Measurements from ENCODE around the gene VAV2. TPM values are rescaled to one million over a fixed set of nuclear protein-coding genes. Genes with fewer than 3 reads are reported as not detected.

The VAV2 gene
- total RNA-seq, 2 donors from 2014 or later, result 3.5 to 5.5 TPM

GRCh38 chr9:133740911-133741310 is 251.2 kb downstream of the VAV2 start:
- DNase-seq (no peak), ATAC-seq (no peak)
- H3K36me3 Mint-ChIP-seq (ENCODE audit: low read depth), result no peaks in the 10 kb centered on the region
- H3K4me1 Mint-ChIP-seq, result peaks cover 3% of the 10 kb centered on the region
- no peak overlapping the region for H3K4me3 Mint-ChIP-seq
- H3K27me3 Mint-ChIP-seq, result peaks cover 26% of the 10 kb centered on the region
- no peaks in the 10 kb centered on the region for H3K9me3 ChIP-seq (ENCODE audit: control insufficient read depth, low read length, poor library complexity, severe bottlenecking)
- no peak overlapping the region for H3K27ac Mint-ChIP-seq

- H3K27ac Mint-ChIP-seq, result no peak overlapping the region
- peaks cover 3% of the 10 kb centered on the region for H3K4me1 Mint-ChIP-seq
- H3K27me3 Mint-ChIP-seq, result peaks cover 21% of the 10 kb centered on the region
- H3K36me3 Mint-ChIP-seq (ENCODE audit: low read depth), result no peaks in the 10 kb centered on the region
- DNase-seq, result no peak
- no peaks in the 10 kb centered on the region for H3K9me3 ChIP-seq (ENCODE audit: control insufficient read depth, low read length, poor library complexity, severe bottlenecking)
- no peak overlapping the region for H3K4me3 Mint-ChIP-seq
- no peak for ATAC-seq
Measured at GRCh38 chr9:133739408-133740280, 252.5 kb downstream of the VAV2 start.

- no peaks in the 10 kb centered on the region for H3K36me3 Mint-ChIP-seq (ENCODE audit: low read depth)
- H3K4me3 Mint-ChIP-seq, result peak overlapping the region; percentile 63
- H3K27me3 Mint-ChIP-seq, result peaks cover 13% of the 10 kb centered on the region
- H3K9me3 ChIP-seq (ENCODE audit: control insufficient read depth, low read length, poor library complexity, severe bottlenecking), result no peaks in the 10 kb centered on the region
- ATAC-seq (no peak), DNase-seq (no peak)
- peaks cover 3% of the 10 kb centered on the region for H3K4me1 Mint-ChIP-seq
- H3K27ac Mint-ChIP-seq, result no peak overlapping the region
Measured at GRCh38 chr9:133738640-133739225, 253.4 kb downstream of the VAV2 start.

GRCh38 chr9:133737774-133738639 is 254.1 kb downstream of the VAV2 start, which contains the start of gene SARDH:
SARDH (minus strand) TSS chr9:133738352; CDS start chr9:133734173, 4,179 bp downstream.
- Mint-ChIP-seq H3K36me3 (ENCODE audit: low read depth) (no peaks in the 10 kb centered on the region), H3K27ac (no peak within 1 kb of the TSS), H3K27me3 (peaks cover 10% of the 10 kb centered on the region), H3K4me3 (peak within 1 kb of the TSS; percentile 63), H3K4me1 (peaks cover 3% of the 10 kb centered on the region)
- peak; percentile 65 for ATAC-seq
- no peak for DNase-seq
- H3K9me3 ChIP-seq (ENCODE audit: control insufficient read depth, low read length, poor library complexity, severe bottlenecking), result no peaks in the 10 kb centered on the region

GRCh38 chr9:133737071-133737773 is 254.9 kb downstream of the VAV2 start:
- Mint-ChIP-seq H3K4me1 (peaks cover 4% of the 10 kb centered on the region), H3K4me3 (no peak overlapping the region), H3K36me3 (ENCODE audit: low read depth) (no peaks in the 10 kb centered on the region), H3K27me3 (peaks cover 10% of the 10 kb centered on the region), H3K27ac (no peak overlapping the region)
- ATAC-seq, result no peak
- no peaks in the 10 kb centered on the region for H3K9me3 ChIP-seq (ENCODE audit: control insufficient read depth, low read length, poor library complexity, severe bottlenecking)
- DNase-seq, result no peak

GRCh38 chr9:133735931-133736330 is 256.2 kb downstream of the VAV2 start:
- H3K27ac Mint-ChIP-seq, result peak overlapping the region; percentile 43
- H3K27me3 Mint-ChIP-seq, result peaks cover 10% of the 10 kb centered on the region
- no peaks in the 10 kb centered on the region for H3K36me3 Mint-ChIP-seq (ENCODE audit: low read depth)
- peaks cover 4% of the 10 kb centered on the region for H3K4me1 Mint-ChIP-seq
- DNase-seq (no peak), ATAC-seq (no peak)
- no peak overlapping the region for H3K4me3 Mint-ChIP-seq
- no peaks in the 10 kb centered on the region for H3K9me3 ChIP-seq (ENCODE audit: control insufficient read depth, low read length, poor library complexity, severe bottlenecking)

GRCh38 chr9:133735415-133735775 is 256.7 kb downstream of the VAV2 start:
- no peaks in the 10 kb centered on the region for H3K9me3 ChIP-seq (ENCODE audit: control insufficient read depth, low read length, poor library complexity, severe bottlenecking)
- H3K27me3 Mint-ChIP-seq, result peaks cover 10% of the 10 kb centered on the region
- no peak overlapping the region for H3K27ac Mint-ChIP-seq
- no peak for ATAC-seq
- H3K4me1 Mint-ChIP-seq, result peaks cover 4% of the 10 kb centered on the region
- H3K4me3 Mint-ChIP-seq, result no peak overlapping the region
- DNase-seq, result no peak
- no peaks in the 10 kb centered on the region for H3K36me3 Mint-ChIP-seq (ENCODE audit: low read depth)

- peaks cover 4% of the 10 kb centered on the region for H3K4me1 Mint-ChIP-seq
- no peak for ATAC-seq
- H3K27ac Mint-ChIP-seq, result no peak overlapping the region
Measured at GRCh38 chr9:133734590-133735414, 257.3 kb downstream of the VAV2 start.

GRCh38 chr9:133733796-133734533 is 258.2 kb downstream of the VAV2 start:
- Mint-ChIP-seq H3K4me1 (peaks cover 5% of the 10 kb centered on the region), H3K27ac (no peak overlapping the region), H3K27me3 (peaks cover 3% of the 10 kb centered on the region), H3K36me3 (ENCODE audit: low read depth) (peaks cover under 1% of the 10 kb centered on the region), H3K4me3 (no peak overlapping the region)
- H3K9me3 ChIP-seq (ENCODE audit: control insufficient read depth, low read length, poor library complexity, severe bottlenecking), result no peaks in the 10 kb centered on the region
- ATAC-seq (no peak), DNase-seq (no peak)

More at GRCh38 chr9:133734590-133735414, 257.3 kb downstream of the VAV2 start:
- Mint-ChIP-seq H3K27me3 (peaks cover 10% of the 10 kb centered on the region), H3K36me3 (ENCODE audit: low read depth) (no peaks in the 10 kb centered on the region), H3K4me3 (no peak overlapping the region)
- H3K9me3 ChIP-seq (ENCODE audit: control insufficient read depth, low read length, poor library complexity, severe bottlenecking), result no peaks in the 10 kb centered on the region
- DNase-seq, result no peak

- Mint-ChIP-seq H3K4me1 (peaks cover 7% of the 10 kb centered on the region), H3K4me3 (no peak overlapping the region), H3K27me3 (no peaks in the 10 kb centered on the region), H3K36me3 (ENCODE audit: low read depth) (peaks cover 3% of the 10 kb centered on the region), H3K27ac (no peak overlapping the region)
- DNase-seq (no peak), ATAC-seq (no peak)
- H3K9me3 ChIP-seq (ENCODE audit: control insufficient read depth, low read length, poor library complexity, severe bottlenecking), result no peaks in the 10 kb centered on the region
Measured at GRCh38 chr9:133733421-133733795, 258.7 kb downstream of the VAV2 start.

- Mint-ChIP-seq H3K27ac (no peak overlapping the region), H3K4me3 (no peak overlapping the region)
- peak; percentile 30 for ATAC-seq
Measured at GRCh38 chr9:133732639-133733408, 259.3 kb downstream of the VAV2 start.

More at GRCh38 chr9:133732639-133733408, 259.3 kb downstream of the VAV2 start:
- peaks cover 3% of the 10 kb centered on the region for H3K36me3 Mint-ChIP-seq (ENCODE audit: low read depth)
- no peaks in the 10 kb centered on the region for H3K9me3 ChIP-seq (ENCODE audit: control insufficient read depth, low read length, poor library complexity, severe bottlenecking)
- peaks cover 5% of the 10 kb centered on the region for H3K4me1 Mint-ChIP-seq
- no peaks in the 10 kb centered on the region for H3K27me3 Mint-ChIP-seq
- no peak for DNase-seq
